WTC11 (cell line): ENCODE data around the gene NRG2.

ENCODE experiments used
- NFATC4 ChIP-seq: fragments of 250-450 bp; sonication (Bioruptor Pico); IDR thresholded peaks from 2 replicates; pipeline ENCODE4 v1.9.0; 2021; ENCODE audit warnings: mild to moderate bottlenecking
- TF ChIP-seq, protein P1 (sequence below): fragments of 200-600 bp; IDR thresholded peaks from 2 replicates; pipeline ENCODE4 v1.8.0; 2022; ENCODE audit warnings: antibody characterized with exemption
- TF ChIP-seq, protein P2 (sequence below): sonication (generic); formaldehyde crosslinking; conservative IDR thresholded peaks from 2 replicates; pipeline ENCODE4 v1.8.1; 2023; ENCODE audit warnings: mild to moderate bottlenecking, low read depth, missing genetic modification reagents, moderate library complexity

DNA sequence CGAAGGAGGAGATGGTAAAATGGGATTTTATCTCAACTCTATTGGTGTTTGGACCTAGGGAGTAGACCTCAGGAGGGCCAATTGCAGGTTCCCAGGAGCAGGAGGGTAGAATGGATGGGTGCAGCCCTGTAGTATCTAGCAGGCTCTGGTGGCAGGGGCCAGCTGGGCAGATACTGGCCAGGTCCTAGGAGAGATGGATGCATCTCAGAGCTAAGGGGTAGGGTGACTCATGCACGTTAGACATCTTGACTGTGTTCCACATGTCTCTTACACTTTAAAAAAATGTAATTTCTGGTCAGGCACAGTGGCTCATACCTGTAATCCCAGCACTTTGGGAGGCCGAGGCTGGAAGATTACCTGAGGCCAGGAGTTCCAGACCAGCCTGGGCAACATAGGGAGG lies 225.1 kb downstream of the NRG2 start:
- TF ChIP-seq, protein P1, sequence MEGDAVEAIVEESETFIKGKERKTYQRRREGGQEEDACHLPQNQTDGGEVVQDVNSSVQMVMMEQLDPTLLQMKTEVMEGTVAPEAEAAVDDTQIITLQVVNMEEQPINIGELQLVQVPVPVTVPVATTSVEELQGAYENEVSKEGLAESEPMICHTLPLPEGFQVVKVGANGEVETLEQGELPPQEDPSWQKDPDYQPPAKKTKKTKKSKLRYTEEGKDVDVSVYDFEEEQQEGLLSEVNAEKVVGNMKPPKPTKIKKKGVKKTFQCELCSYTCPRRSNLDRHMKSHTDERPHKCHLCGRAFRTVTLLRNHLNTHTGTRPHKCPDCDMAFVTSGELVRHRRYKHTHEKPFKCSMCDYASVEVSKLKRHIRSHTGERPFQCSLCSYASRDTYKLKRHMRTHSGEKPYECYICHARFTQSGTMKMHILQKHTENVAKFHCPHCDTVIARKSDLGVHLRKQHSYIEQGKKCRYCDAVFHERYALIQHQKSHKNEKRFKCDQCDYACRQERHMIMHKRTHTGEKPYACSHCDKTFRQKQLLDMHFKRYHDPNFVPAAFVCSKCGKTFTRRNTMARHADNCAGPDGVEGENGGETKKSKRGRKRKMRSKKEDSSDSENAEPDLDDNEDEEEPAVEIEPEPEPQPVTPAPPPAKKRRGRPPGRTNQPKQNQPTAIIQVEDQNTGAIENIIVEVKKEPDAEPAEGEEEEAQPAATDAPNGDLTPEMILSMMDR, result no peak
- TF ChIP-seq NFATC4 (CRISPR knock-in tag), result no peak
- TF ChIP-seq, protein P2, sequence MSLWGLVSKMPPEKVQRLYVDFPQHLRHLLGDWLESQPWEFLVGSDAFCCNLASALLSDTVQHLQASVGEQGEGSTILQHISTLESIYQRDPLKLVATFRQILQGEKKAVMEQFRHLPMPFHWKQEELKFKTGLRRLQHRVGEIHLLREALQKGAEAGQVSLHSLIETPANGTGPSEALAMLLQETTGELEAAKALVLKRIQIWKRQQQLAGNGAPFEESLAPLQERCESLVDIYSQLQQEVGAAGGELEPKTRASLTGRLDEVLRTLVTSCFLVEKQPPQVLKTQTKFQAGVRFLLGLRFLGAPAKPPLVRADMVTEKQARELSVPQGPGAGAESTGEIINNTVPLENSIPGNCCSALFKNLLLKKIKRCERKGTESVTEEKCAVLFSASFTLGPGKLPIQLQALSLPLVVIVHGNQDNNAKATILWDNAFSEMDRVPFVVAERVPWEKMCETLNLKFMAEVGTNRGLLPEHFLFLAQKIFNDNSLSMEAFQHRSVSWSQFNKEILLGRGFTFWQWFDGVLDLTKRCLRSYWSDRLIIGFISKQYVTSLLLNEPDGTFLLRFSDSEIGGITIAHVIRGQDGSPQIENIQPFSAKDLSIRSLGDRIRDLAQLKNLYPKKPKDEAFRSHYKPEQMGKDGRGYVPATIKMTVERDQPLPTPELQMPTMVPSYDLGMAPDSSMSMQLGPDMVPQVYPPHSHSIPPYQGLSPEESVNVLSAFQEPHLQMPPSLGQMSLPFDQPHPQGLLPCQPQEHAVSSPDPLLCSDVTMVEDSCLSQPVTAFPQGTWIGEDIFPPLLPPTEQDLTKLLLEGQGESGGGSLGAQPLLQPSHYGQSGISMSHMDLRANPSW (CRISPR knock-in tag), result no peak
